Subcutaneous adipose tissue (tissue), 4 donors: ENCODE measurements around the gene C8A. TPM values are rescaled to one million over a fixed set of nuclear protein-coding genes. Genes with fewer than 3 reads are reported as not detected.

Experiments
- CTCF ChIP-seq: fragments of 450-650 bp; IDR thresholded peaks from one replicate; pipeline ENCODE4 v1.5.1; 2016; ENCODE audit warnings: low read depth, mild to moderate bottlenecking, control low read depth, antibody characterized with exemption, moderate library complexity
- total RNA-seq, 4 donors: library from RNA; depleted of rRNA; stranded (reverse); fragments of >200 nt; gene quantifications; one replicate each; pipeline ENCODE4 v1.1.0, GENCODE V29; 2016

C8A gene
- total RNA-seq, 4 donors from 2014 or later = not detected

- no peak for TF ChIP-seq CTCF
Measured at GRCh38 chr1:56850922-56851321, 3.7 kb upstream of the C8A start.

- no peak for TF ChIP-seq CTCF
Measured at GRCh38 chr1:56852476-56852875, 2.1 kb upstream of the C8A start.

- no peak for TF ChIP-seq CTCF
Measured at GRCh38 chr1:56855190-56855589, 593 bp downstream of the C8A start.

- TF ChIP-seq CTCF = no peak
Measured at GRCh38 chr1:56856186-56856585, 1.6 kb downstream of the C8A start.

GRCh38 chr1:56859287-56859686, 4.7 kb downstream of the C8A start:
- no peak for TF ChIP-seq CTCF

GRCh38 chr1:56863265-56863992, 8.8 kb downstream of the C8A start:
- no peak for TF ChIP-seq CTCF

- TF ChIP-seq CTCF = no peak
Measured at GRCh38 chr1:56864430-56864829, 9.8 kb downstream of the C8A start.
